ENCODE measurements around the gene STAT6. TPM values are rescaled to one million over a fixed set of nuclear protein-coding genes. Genes with fewer than 3 reads are reported as not detected.

The STAT6 gene
- total and polyA plus RNA-seq, 11 donors = 31.6 to 87.7 (median 38.4) TPM

- DNase-seq (peak in 1 of 5 donors; percentile 61), ATAC-seq (peak in 3 of 4 donors; percentile 19 to 46 (median 25))
- intact Hi-C loops (cut with DNase I) = no loop called here
- no peak overlapping the region for H3K4me3 ChIP-seq
- 67 to 68% (median 67%) methylated on average over 4 of the region's 4 CpGs for WGBS, 4 donors
- H3K27ac ChIP-seq = peak overlapping the region; percentile 23 to 95 (median 84)
- H3K36me3 ChIP-seq = peaks cover 0 to 64% (median 38%) of the 10 kb centered on the region in 9 donors
- no peaks in the 10 kb centered on the region for H3K9me3 ChIP-seq
- H3K27me3 ChIP-seq = no peaks in the 10 kb centered on the region
- H3K4me1 ChIP-seq = peaks cover 14 to 100% (median 57%) of the 10 kb centered on the region in 12 donors
- TF ChIP-seq POLR2A (IDR thresholded peaks at IDR 0.05) = no peak
- TF ChIP-seq CTCF (IDR thresholded peaks at IDR 0.05) = no peak
Measured at GRCh38 chr12:57152639-57153038, 41.5 kb upstream of the STAT6 start.

- Histone ChIP-seq H3K4me3 (no peak overlapping the region), H3K36me3 (peaks cover 0 to 62% (median 33%) of the 10 kb centered on the region in 9 donors)
- DNase-seq = peak in 3 of 5 donors; percentile 55 to 77 (median 57)
Measured at GRCh38 chr12:57151741-57152630, 40.8 kb upstream of the STAT6 start.

GRCh38 chr12:57150400-57151000 lies 39.3 kb upstream of the STAT6 start:
- DNase-seq (no peak), ATAC-seq (no peak)
- Histone ChIP-seq H3K27ac (peak overlapping the region in 11 of 12 donors; percentile 75 to 95 (median 89)), H3K9me3 (no peaks in the 10 kb centered on the region), H3K4me1 (peaks cover 14 to 100% (median 74%) of the 10 kb centered on the region in 12 donors), H3K36me3 (peaks cover 0 to 61% (median 33%) of the 10 kb centered on the region in 9 donors), H3K4me3 (no peak overlapping the region), H3K27me3 (no peaks in the 10 kb centered on the region)
- TF ChIP-seq POLR2A (IDR thresholded peaks at IDR 0.05) (no peak), CTCF (IDR thresholded peaks at IDR 0.05) (no peak)
- WGBS, 4 donors = 91 to 97% (median 95%) methylated on average over 6 of the region's 6 CpGs
- intact Hi-C loops (cut with DNase I) = no loop called here

More at GRCh38 chr12:57151741-57152630, 40.8 kb upstream of the STAT6 start:
- peak overlapping the region; percentile 23 to 95 (median 84) for H3K27ac ChIP-seq
- peaks cover 14 to 100% (median 63%) of the 10 kb centered on the region in 12 donors for H3K4me1 ChIP-seq
- no peaks in the 10 kb centered on the region for H3K9me3 ChIP-seq
- intact Hi-C loops (cut with DNase I) = no loop called here
- peak; percentile 30 to 45 (median 36) for ATAC-seq
- TF ChIP-seq POLR2A (IDR thresholded peaks at IDR 0.05) = no peak
- TF ChIP-seq CTCF (IDR thresholded peaks at IDR 0.05) = no peak
- 36 to 54% (median 42%) methylated on average over 15 to 17 of the region's 17 CpGs for WGBS, 4 donors
- no peaks in the 10 kb centered on the region for H3K27me3 ChIP-seq

Measured in heart left ventricle (tissue), 16 donors.